NCI-H82 treated with DMSO at 0.1 percent for 48 hours (cell line): ENCODE results near the gene CTNNA3.

Source experiments
- DNase-seq: peaks from one replicate; lab custom pipeline; 2025; ENCODE audit not compliant: unreplicated experiment; lab: John Stamatoyannopoulos, UW

The CTNNA3 gene

GRCh38 chr10:65900271-65900670 lies 1795.7 kb downstream of the CTNNA3 start:
- no peak for DNase-seq

GRCh38 chr10:65898055-65898454 lies 1797.9 kb downstream of the CTNNA3 start:
- no peak for DNase-seq

- no peak for DNase-seq
Observed at GRCh38 chr10:65894961-65895360, 1801.0 kb downstream of the CTNNA3 start.

- DNase-seq: no peak
Observed at GRCh38 chr10:65894379-65894778, 1801.6 kb downstream of the CTNNA3 start.

DNA sequence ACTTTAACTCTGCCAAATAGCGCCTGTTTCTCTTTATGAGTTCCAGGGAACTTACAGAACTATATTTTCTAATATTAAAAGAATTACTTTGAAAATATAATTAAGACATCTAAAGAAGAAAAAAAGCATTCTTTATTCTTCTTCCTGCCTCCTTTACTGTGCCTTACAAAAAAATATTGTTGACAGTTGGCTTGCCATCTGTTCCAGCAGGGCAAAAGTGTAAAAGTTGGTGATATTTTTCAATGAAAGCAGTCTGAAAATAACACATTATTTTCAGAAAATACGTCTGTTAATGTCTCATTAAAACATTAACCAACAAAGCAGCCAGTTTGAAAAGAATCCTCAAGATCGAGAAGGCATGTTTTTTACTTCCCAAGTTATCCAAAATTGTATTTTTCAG lies 1802.3 kb downstream of the CTNNA3 start:
- DNase-seq: no peak

DNA sequence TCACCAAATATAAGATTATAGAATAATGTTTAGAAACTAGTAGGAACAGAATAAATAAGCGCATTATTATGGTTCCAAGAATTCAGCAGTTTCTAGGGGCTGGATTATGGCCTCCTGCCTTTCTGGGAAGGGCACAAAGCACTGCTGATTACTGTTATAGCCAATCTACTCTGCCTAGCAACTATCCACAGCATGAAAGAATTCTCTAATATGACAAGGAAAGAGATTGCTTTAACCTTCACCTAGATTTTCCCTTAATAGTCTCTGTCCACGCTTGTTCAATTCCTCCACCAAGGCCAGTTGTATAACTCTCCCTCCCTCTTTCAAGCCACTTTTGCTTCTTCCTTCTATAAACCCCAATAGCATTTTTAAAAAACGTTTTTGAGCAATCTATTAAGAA lies 1803.7 kb downstream of the CTNNA3 start:
- no peak for DNase-seq

- DNase-seq: no peak
Observed at GRCh38 chr10:65891073-65891981, 1804.7 kb downstream of the CTNNA3 start.

DNA sequence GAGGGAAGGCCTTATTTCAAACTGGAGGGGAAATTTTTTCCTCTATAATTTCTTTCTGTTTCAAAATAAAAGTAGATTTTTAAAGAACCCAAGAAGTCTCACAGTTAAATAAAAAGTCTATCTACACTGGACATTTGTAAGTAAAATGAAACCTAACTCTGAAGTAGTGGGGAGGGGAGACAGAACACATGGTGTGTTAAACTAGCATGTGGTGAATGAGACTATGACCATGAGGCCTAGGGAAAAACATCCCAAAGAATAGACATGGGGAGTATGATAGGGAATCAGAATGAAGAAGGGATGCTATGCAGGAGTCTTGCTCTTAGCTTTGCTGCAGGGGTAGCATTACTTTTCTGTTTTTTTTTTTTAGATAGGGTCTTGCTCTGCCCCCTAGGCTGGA lies 1831.5 kb downstream of the CTNNA3 start:
- DNase-seq: no peak

GRCh38 chr10:65864036-65864435 lies 1832.0 kb downstream of the CTNNA3 start:
- no peak for DNase-seq
